ENCODE data around the gene TRAF3.

- no peak for TF ChIP-seq HNF4A (conservative IDR thresholded peaks at IDR 0.05)
- TF ChIP-seq SP1 (IDR thresholded peaks at IDR 0.05) = no peak
- TF ChIP-seq ATF3 (IDR thresholded peaks at IDR 0.05) = no peak
- no peak for TF ChIP-seq CTCF (IDR thresholded peaks at IDR 0.05; ENCODE audit: low read depth, low read length, missing input control)
- TF ChIP-seq EGR1 (IDR thresholded peaks at IDR 0.05; ENCODE audit: low read depth in 2 of 2) = no peak
- no peak for TF ChIP-seq REST (IDR thresholded peaks at IDR 0.05)
- TF ChIP-seq JUND (IDR thresholded peaks at IDR 0.05) = no peak
- no peak for TF ChIP-seq RAD21 (IDR thresholded peaks at IDR 0.05)
- TF ChIP-seq TAF1 (conservative IDR thresholded peaks at IDR 0.05) = no peak
- TF ChIP-seq GABPA (IDR thresholded peaks at IDR 0.05 in 1 of 2, conservative IDR thresholded peaks at IDR 0.05 in 1 of 2) = no peak
- TF ChIP-seq YY1 (IDR thresholded peaks at IDR 0.05) = no peak
- TF ChIP-seq MAX (IDR thresholded peaks at IDR 0.05) = no peak
- TF ChIP-seq RXRA (IDR thresholded peaks at IDR 0.05) = no peak
- TF ChIP-seq NR2F2 (IDR thresholded peaks at IDR 0.05) = no peak
Observed at GRCh38 chr14:102867826-102868580, 90.8 kb downstream of the TRAF3 start.

All from liver (tissue), 3 donors.